ENCODE data around the gene C1R. TPM values are rescaled to one million over a fixed set of nuclear protein-coding genes. Genes with fewer than 3 reads are reported as not detected.

Gene C1R
- total and polyA plus RNA-seq, 2 of the 8 experiments (the other 6 are each of a cell fraction or from before 2014, with no cell fraction given): 6.9 to 16.3 TPM

DNA sequence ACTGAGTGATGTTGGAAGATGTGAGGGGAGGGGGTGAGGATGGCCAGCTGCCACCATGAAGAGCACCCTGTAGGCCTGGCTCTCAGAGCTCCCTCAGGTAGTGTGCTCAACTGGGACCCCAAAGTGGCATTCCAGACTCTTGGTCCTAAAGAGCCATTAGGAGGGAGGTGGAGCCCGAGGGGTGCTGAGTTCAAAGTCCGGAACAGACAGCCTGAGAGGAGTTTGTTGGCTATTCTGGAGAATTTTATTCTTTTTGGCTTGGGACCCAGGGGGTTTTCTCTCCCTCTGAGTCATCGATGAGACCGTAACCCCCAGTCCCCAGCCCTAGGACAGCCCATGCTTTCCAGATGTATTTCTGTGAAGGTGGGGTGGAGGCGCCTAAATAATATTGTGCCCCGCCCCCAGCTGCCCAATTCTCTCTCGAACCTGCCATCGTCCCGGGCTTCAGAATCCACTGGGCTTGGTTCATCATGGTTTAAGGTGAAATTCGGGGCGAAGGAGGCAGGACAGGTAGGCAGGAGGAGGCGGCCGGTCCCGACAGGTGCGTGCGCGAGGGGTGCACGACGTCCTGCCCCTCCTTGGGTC, 37.1 kb upstream of the C1R start:
- peak overlapping the region; percentile 69 for H4K5ac ChIP-seq (ENCODE audit: insufficient read length, low read depth, low read length)
- H2BK20ac ChIP-seq (ENCODE audit: low read length): no peak overlapping the region
- peak overlapping the region; percentile 37; the same call in 1 of the 2 replicates for H2AFZ ChIP-seq (ENCODE audit: low read length)
- H2BK12ac ChIP-seq (ENCODE audit: low read depth, low read length): no peak overlapping the region
- ChIA-PET CTCF (ENCODE audit: partially characterized antibody) (interaction anchor here (1.1 to 1.5 kb wide), 4 partner anchors 17 to 21 kb away, joined by 3 to 5 read pairs (median 4); no protein-coding TSS in a partner anchor), POLR2A (ENCODE audit: partially characterized antibody) (interaction anchor here (0.7 to 3.4 kb wide), 9 partner anchors 11 to 185 kb away, joined by 3 to 21 read pairs (median 7); partner anchors contain the start of genes C12orf57, C1RL and RNU7-1)
- H2AK5ac ChIP-seq (ENCODE audit: low read depth, low read length): no peak overlapping the region
- peaks cover 0 to 18% (median 7%) of the 10 kb centered on the region in 4 experiments; a peak in 6 of 7 replicates for H3K4me1 ChIP-seq (replicated peaks in 1 of 4; ENCODE audit: control insufficient read depth in 3 of 4, insufficient read depth in 4 of 4, low read length in 3 of 4)
- H2BK15ac ChIP-seq (ENCODE audit: low read length): peak overlapping the region; percentile 92; the same call in 1 of the 2 replicates
- no peak overlapping the region for H3K14ac ChIP-seq (ENCODE audit: insufficient read length)
- peak overlapping the region; percentile 57 to 82 (median 72) for H3K4me3 ChIP-seq (ENCODE audit: extremely low read depth in 1 of 4, insufficient read depth in 2 of 4, low read depth in 3 of 4, low read length in 4 of 4)
- peak overlapping the region; percentile 90 to 100 for H3K4me2 ChIP-seq (ENCODE audit: insufficient read depth in 1 of 2, low read depth in 2 of 2, low read length in 2 of 2)
- no peak overlapping the region for H3K56ac ChIP-seq (replicated peaks; ENCODE audit: insufficient read length, low read depth, low read length)
- peak overlapping the region; percentile 77 for H4K8ac ChIP-seq (ENCODE audit: extremely low read depth, insufficient read depth, low read length)
- DNase-seq (ENCODE audit: low read depth in 1 of 2, low spot score in 2 of 2) (no peak), FAIRE-seq (no peak)
- H3K9me3 ChIP-seq (ENCODE audit: insufficient read depth in 2 of 2, low read depth in 1 of 2, low read length in 1 of 2): no peaks in the 10 kb centered on the region
- 17% methylated on average over 19 of the region's 19 CpGs; no CpG with 5 or more reads in 1 of the 2 experiments for WGBS, 2 experiments (ENCODE audit: extremely low coverage in 1 of 2, insufficient coverage in 1 of 2, insufficient read length in 1 of 2, insufficient replicate concordance in 2 of 2, low coverage in 1 of 2, low lambda C conversion rate in 2 of 2, missing lambda C conversion rate in 1 of 2)
- H3K23me2 ChIP-seq (ENCODE audit: low read depth, low read length): peaks cover 19% of the 10 kb centered on the region
- H3K18ac ChIP-seq (ENCODE audit: extremely low read depth, low read length): peak overlapping the region; percentile 87
- no peak overlapping the region for H3K23ac ChIP-seq (ENCODE audit: insufficient read length)
- peaks cover 2% of the 10 kb centered on the region; the same call in 1 of the 2 replicates for H3K79me1 ChIP-seq (ENCODE audit: low read depth, low read length)
- peak overlapping the region; percentile 85; the same call in 1 of the 2 replicates for H2BK5ac ChIP-seq (ENCODE audit: low read depth, low read length)
- no peak overlapping the region for H3K4ac ChIP-seq (replicated peaks; ENCODE audit: insufficient read length, low read depth, low read length)
- H4K20me1 ChIP-seq (replicated peaks in 1 of 2; ENCODE audit: control insufficient read depth in 1 of 2, insufficient read depth in 2 of 2, low read length in 2 of 2): no peaks in the 10 kb centered on the region
- H3K36me3 ChIP-seq (ENCODE audit: control insufficient read depth in 2 of 4, insufficient read depth in 4 of 4, low read length in 3 of 4): peaks cover 0 to 5% (median 0%) of the 10 kb centered on the region in 4 experiments; a peak in 2 of 8 replicates
- H3K9ac ChIP-seq (replicated peaks in 1 of 4; ENCODE audit: extremely low read depth in 1 of 4, low read depth in 3 of 4, low read length in 3 of 4): peak overlapping the region in 2 of 4 experiments; percentile 38 to 42; a peak in 4 of 7 replicates
- H3K27ac ChIP-seq (ENCODE audit: low read depth, low read length): no peak overlapping the region; the same call in 1 of the 2 replicates
- TF ChIP-seq, protein P1, sequence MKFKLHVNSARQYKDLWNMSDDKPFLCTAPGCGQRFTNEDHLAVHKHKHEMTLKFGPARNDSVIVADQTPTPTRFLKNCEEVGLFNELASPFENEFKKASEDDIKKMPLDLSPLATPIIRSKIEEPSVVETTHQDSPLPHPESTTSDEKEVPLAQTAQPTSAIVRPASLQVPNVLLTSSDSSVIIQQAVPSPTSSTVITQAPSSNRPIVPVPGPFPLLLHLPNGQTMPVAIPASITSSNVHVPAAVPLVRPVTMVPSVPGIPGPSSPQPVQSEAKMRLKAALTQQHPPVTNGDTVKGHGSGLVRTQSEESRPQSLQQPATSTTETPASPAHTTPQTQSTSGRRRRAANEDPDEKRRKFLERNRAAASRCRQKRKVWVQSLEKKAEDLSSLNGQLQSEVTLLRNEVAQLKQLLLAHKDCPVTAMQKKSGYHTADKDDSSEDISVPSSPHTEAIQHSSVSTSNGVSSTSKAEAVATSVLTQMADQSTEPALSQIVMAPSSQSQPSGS (IDR thresholded peaks at IDR 0.05; ENCODE audit: low read length): no peak
- TF ChIP-seq, protein P2, sequence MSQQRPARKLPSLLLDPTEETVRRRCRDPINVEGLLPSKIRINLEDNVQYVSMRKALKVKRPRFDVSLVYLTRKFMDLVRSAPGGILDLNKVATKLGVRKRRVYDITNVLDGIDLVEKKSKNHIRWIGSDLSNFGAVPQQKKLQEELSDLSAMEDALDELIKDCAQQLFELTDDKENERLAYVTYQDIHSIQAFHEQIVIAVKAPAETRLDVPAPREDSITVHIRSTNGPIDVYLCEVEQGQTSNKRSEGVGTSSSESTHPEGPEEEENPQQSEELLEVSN (IDR thresholded peaks at IDR 0.05): peak; percentile 83; the same call in 1 of the 2 replicates
- TF ChIP-seq, protein P3, sequence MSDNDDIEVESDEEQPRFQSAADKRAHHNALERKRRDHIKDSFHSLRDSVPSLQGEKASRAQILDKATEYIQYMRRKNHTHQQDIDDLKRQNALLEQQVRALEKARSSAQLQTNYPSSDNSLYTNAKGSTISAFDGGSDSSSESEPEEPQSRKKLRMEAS (IDR thresholded peaks at IDR 0.05): peak; percentile 89
- no peak overlapping the region for H2BK120ac ChIP-seq (replicated peaks; ENCODE audit: low read depth, low read length)
- no peaks in the 10 kb centered on the region for H3K79me2 ChIP-seq (ENCODE audit: control insufficient read depth in 1 of 2, insufficient read depth in 2 of 2, low read length in 2 of 2)
- H3K27me3 ChIP-seq (replicated peaks in 1 of 4; ENCODE audit: control insufficient read depth in 3 of 4, extremely low read depth in 1 of 4, insufficient read depth in 3 of 4, low read length in 3 of 4): peaks cover 0 to 9% (median 5%) of the 10 kb centered on the region in 4 experiments; a peak in 5 of 7 replicates
- peak overlapping the region; percentile 71 for H4K91ac ChIP-seq (replicated peaks; ENCODE audit: insufficient read length, low read length)
